Activated T-cell treated with anti-CD3 and anti-CD28 coated beads, Interleukin-2, amount 50 U/mL, for 24 hours (primary cell): ENCODE data around the gene UBE2V1.
"Not testable (repeated sequence)": the region's sequence is repeated elsewhere in the genome, so short reads cannot be mapped to it uniquely, and the experiment has no call there.

Experiments used
- DNase-seq: peaks from one replicate; pipeline ENCODE4 v3.0.0-alpha.2; 2020
- H3K27ac Mint-ChIP-seq: 2 replicates; pipeline ENCODE4 v1.8.0; 2020; ENCODE audit warnings: mild to moderate bottlenecking, mixed read lengths
- H3K27me3 Mint-ChIP-seq: 2 replicates; pipeline ENCODE4 v1.8.0; 2020; ENCODE audit warnings: mixed read lengths
- H3K36me3 Mint-ChIP-seq: 2 replicates; pipeline ENCODE4 v1.8.0; 2020; ENCODE audit warnings: low read depth, mixed read lengths
- H3K4me1 Mint-ChIP-seq: 2 replicates; pipeline ENCODE4 v1.8.0; 2020; ENCODE audit warnings: low read depth, mixed read lengths
- H3K4me3 Mint-ChIP-seq: 2 replicates; pipeline ENCODE4 v1.8.0; 2020; ENCODE audit warnings: mild to moderate bottlenecking, moderate library complexity, mixed read lengths
- H3K9me3 Mint-ChIP-seq: 2 replicates; pipeline ENCODE4 v1.8.0; 2020; ENCODE audit warnings: mixed read lengths

UBE2V1 gene

GRCh38 chr20:50112512-50113419, at the start of gene UBE2V1:
TSS of gene UBE2V1 (minus strand) at chr20:50113150. CDS start at chr20:50113128, 22 bp downstream.
- no peaks in the 10 kb centered on the region for H3K27me3 Mint-ChIP-seq
- H3K4me3 Mint-ChIP-seq = peak within 1 kb of the TSS; percentile 99
- peak within 1 kb of the TSS; percentile 96 for H3K27ac Mint-ChIP-seq
- peaks cover 78% of the 10 kb centered on the region for H3K4me1 Mint-ChIP-seq
- H3K9me3 Mint-ChIP-seq = no peaks in the 10 kb centered on the region
- peak; percentile 91 for DNase-seq
- peaks cover 46% of the 10 kb centered on the region for H3K36me3 Mint-ChIP-seq

GRCh38 chr20:50161494-50161893, 48.5 kb upstream of the UBE2V1 start:
- not testable (repeated sequence) for H3K27me3 Mint-ChIP-seq, H3K9me3 Mint-ChIP-seq, DNase-seq, H3K4me3 Mint-ChIP-seq, H3K27ac Mint-ChIP-seq, H3K36me3 Mint-ChIP-seq
- peaks cover 11% of the 10 kb centered on the region for H3K4me1 Mint-ChIP-seq

- Mint-ChIP-seq H3K27me3 (no peaks in the 10 kb centered on the region), H3K4me1 (peaks cover 42% of the 10 kb centered on the region), H3K4me3 (peak within 1 kb of the TSS; percentile 89), H3K36me3 (peaks cover 37% of the 10 kb centered on the region), H3K9me3 (no peaks in the 10 kb centered on the region), H3K27ac (peak within 1 kb of the TSS; percentile 97)
- DNase-seq = peak; percentile 89
Observed at GRCh38 chr20:50153500-50154377, 40.8 kb upstream of the UBE2V1 start, which contains the start of gene PEDS1. TSS of gene PEDS1 (minus strand) at chr20:50153723. CDS start at chr20:50153637, 86 bp downstream.

- H3K27ac Mint-ChIP-seq = peak overlapping the region; percentile 97
- peak overlapping the region; percentile 89 for H3K4me3 Mint-ChIP-seq
- DNase-seq = no peak
- H3K27me3 Mint-ChIP-seq = no peaks in the 10 kb centered on the region
- H3K9me3 Mint-ChIP-seq = no peaks in the 10 kb centered on the region
- peaks cover 48% of the 10 kb centered on the region for H3K4me1 Mint-ChIP-seq
- H3K36me3 Mint-ChIP-seq = peaks cover 44% of the 10 kb centered on the region
Observed at GRCh38 chr20:50153153-50153499, 40.2 kb upstream of the UBE2V1 start.

- H3K9me3 Mint-ChIP-seq = no peaks in the 10 kb centered on the region
- no peaks in the 10 kb centered on the region for H3K27me3 Mint-ChIP-seq
- H3K4me3 Mint-ChIP-seq = peak overlapping the region; percentile 89
- peak overlapping the region; percentile 97 for H3K27ac Mint-ChIP-seq
- DNase-seq = no peak
- H3K4me1 Mint-ChIP-seq = peaks cover 53% of the 10 kb centered on the region
- peaks cover 49% of the 10 kb centered on the region for H3K36me3 Mint-ChIP-seq
Observed at GRCh38 chr20:50152394-50153152, 39.6 kb upstream of the UBE2V1 start.

GRCh38 chr20:50151034-50151743, 38.2 kb upstream of the UBE2V1 start:
- Mint-ChIP-seq H3K27ac (peak overlapping the region; percentile 97), H3K36me3 (peaks cover 63% of the 10 kb centered on the region), H3K9me3 (no peaks in the 10 kb centered on the region), H3K4me1 (peaks cover 67% of the 10 kb centered on the region), H3K27me3 (no peaks in the 10 kb centered on the region), H3K4me3 (peak overlapping the region; percentile 89)
- no peak for DNase-seq

- peak overlapping the region; percentile 97 for H3K27ac Mint-ChIP-seq
- H3K4me1 Mint-ChIP-seq = peaks cover 74% of the 10 kb centered on the region
- no peak for DNase-seq
- H3K4me3 Mint-ChIP-seq = no peak overlapping the region
- no peaks in the 10 kb centered on the region for H3K27me3 Mint-ChIP-seq
- no peaks in the 10 kb centered on the region for H3K9me3 Mint-ChIP-seq
- peaks cover 69% of the 10 kb centered on the region for H3K36me3 Mint-ChIP-seq
Observed at GRCh38 chr20:50149481-50150254, 36.7 kb upstream of the UBE2V1 start.

GRCh38 chr20:50146732-50147662, 34.0 kb upstream of the UBE2V1 start:
- peak; percentile 80 for DNase-seq
- Mint-ChIP-seq H3K27ac (peak overlapping the region; percentile 97), H3K36me3 (peaks cover 76% of the 10 kb centered on the region), H3K27me3 (no peaks in the 10 kb centered on the region), H3K4me3 (peak overlapping the region; percentile 72), H3K9me3 (no peaks in the 10 kb centered on the region), H3K4me1 (peaks cover 72% of the 10 kb centered on the region)

- peaks cover 65% of the 10 kb centered on the region for H3K4me1 Mint-ChIP-seq
- no peak for DNase-seq
- no peaks in the 10 kb centered on the region for H3K27me3 Mint-ChIP-seq
- H3K36me3 Mint-ChIP-seq = peaks cover 79% of the 10 kb centered on the region
- no peaks in the 10 kb centered on the region for H3K9me3 Mint-ChIP-seq
- peak overlapping the region; percentile 72 for H3K4me3 Mint-ChIP-seq
- peak overlapping the region; percentile 97 for H3K27ac Mint-ChIP-seq
Observed at GRCh38 chr20:50146214-50146613, 33.3 kb upstream of the UBE2V1 start.

GRCh38 chr20:50145566-50145965, 32.6 kb upstream of the UBE2V1 start:
- Mint-ChIP-seq H3K36me3 (peaks cover 80% of the 10 kb centered on the region), H3K27ac (peak overlapping the region; percentile 97), H3K27me3 (no peaks in the 10 kb centered on the region), H3K4me1 (peaks cover 61% of the 10 kb centered on the region), H3K4me3 (no peak overlapping the region), H3K9me3 (no peaks in the 10 kb centered on the region)
- no peak for DNase-seq

- no peak for DNase-seq
- no peak overlapping the region for H3K27ac Mint-ChIP-seq
- H3K36me3 Mint-ChIP-seq = peaks cover 80% of the 10 kb centered on the region
- peaks cover 58% of the 10 kb centered on the region for H3K4me1 Mint-ChIP-seq
- no peaks in the 10 kb centered on the region for H3K9me3 Mint-ChIP-seq
- no peak overlapping the region for H3K4me3 Mint-ChIP-seq
- H3K27me3 Mint-ChIP-seq = no peaks in the 10 kb centered on the region
Observed at GRCh38 chr20:50144362-50144761, 31.4 kb upstream of the UBE2V1 start.

GRCh38 chr20:50142812-50143211, 29.9 kb upstream of the UBE2V1 start:
- DNase-seq = no peak
- Mint-ChIP-seq H3K36me3 (peaks cover 78% of the 10 kb centered on the region), H3K27ac (peak overlapping the region; percentile 2), H3K4me1 (peaks cover 53% of the 10 kb centered on the region), H3K9me3 (no peaks in the 10 kb centered on the region), H3K4me3 (no peak overlapping the region), H3K27me3 (no peaks in the 10 kb centered on the region)
